ENCODE results near the gene ANXA4.

ANXA4 gene

DNA sequence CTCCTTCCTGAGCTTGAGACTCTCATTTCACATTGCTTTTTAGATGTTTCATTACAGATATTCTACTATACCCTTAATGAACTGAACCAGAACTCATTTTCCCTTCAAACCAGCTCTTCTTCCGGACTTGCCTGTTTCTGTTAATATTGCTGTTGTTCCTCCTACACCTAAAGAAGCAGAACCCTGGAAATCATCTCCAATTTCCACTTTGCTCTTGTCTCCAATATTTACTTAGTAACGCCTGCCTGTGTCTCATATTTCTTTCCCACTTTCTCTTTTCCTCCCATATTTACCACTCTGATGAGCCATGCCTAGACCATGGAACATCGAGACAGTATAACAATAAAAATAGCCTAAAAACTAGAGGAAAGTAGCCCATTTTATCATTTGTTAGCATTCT lies 69.7 kb downstream of the ANXA4 start:
- TF ChIP-seq, protein P1, sequence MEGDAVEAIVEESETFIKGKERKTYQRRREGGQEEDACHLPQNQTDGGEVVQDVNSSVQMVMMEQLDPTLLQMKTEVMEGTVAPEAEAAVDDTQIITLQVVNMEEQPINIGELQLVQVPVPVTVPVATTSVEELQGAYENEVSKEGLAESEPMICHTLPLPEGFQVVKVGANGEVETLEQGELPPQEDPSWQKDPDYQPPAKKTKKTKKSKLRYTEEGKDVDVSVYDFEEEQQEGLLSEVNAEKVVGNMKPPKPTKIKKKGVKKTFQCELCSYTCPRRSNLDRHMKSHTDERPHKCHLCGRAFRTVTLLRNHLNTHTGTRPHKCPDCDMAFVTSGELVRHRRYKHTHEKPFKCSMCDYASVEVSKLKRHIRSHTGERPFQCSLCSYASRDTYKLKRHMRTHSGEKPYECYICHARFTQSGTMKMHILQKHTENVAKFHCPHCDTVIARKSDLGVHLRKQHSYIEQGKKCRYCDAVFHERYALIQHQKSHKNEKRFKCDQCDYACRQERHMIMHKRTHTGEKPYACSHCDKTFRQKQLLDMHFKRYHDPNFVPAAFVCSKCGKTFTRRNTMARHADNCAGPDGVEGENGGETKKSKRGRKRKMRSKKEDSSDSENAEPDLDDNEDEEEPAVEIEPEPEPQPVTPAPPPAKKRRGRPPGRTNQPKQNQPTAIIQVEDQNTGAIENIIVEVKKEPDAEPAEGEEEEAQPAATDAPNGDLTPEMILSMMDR (IDR thresholded peaks at IDR 0.05; ENCODE audit: low read depth, low read length), result no peak
- no peak overlapping the region for H3K4me3 ChIP-seq (ENCODE audit: low read depth, low read length)

DNA sequence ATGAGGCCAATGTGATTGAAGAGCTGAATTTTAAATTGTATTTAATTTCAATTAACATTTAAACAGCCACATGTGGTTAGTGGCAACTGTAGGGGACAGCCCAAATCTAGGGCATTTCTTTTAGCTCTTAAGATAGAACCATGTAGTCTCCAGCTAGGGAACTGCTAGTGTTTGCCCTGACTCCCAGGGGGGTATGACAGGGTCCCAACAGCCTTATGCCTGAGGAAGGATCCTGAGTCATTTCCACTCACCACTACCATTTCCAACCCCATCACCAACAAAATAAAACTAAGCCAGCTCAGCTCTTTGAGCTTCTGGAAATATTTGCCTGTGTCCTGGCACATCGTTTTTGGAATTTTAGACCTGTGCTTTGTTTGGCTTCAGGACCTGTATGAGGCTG lies 73.8 kb downstream of the ANXA4 start:
- H3K4me3 ChIP-seq (ENCODE audit: low read depth, low read length), result no peak overlapping the region
- TF ChIP-seq, protein P1 (IDR thresholded peaks at IDR 0.05; ENCODE audit: low read depth, low read length), result no peak

DNA sequence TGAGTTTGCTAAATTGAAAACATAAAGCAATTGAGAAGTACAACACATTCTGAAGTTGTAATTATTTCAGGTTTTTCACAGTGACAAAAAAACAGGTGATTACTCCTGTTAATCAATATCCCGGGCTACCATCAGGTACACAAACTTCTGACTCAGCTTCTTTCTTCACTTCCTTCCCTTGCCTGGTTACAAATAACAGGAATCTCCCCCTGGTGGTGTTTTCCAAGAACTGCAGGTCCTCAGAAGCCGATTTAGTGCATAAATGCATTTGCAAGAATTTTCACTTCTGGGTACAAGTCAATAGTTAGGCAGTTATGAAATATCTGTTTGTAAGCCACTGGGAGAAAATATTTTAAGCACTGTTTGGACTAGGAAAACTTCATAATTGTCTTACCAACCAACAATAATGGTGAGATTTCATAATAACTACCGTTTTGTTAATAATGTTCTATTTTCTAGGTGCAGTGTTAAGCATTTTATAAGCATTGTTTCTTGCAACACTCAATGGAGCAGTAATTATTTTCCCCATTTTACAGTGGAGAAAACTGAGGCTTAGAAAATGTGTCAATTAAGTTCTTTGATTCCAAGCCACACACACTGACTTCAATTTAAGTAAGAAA lies 75.1 kb downstream of the ANXA4 start:
- TF ChIP-seq, protein P1 (IDR thresholded peaks at IDR 0.05; ENCODE audit: low read depth, low read length), result peak; percentile 71
- no peak overlapping the region for H3K4me3 ChIP-seq (ENCODE audit: low read depth, low read length)

DNA sequence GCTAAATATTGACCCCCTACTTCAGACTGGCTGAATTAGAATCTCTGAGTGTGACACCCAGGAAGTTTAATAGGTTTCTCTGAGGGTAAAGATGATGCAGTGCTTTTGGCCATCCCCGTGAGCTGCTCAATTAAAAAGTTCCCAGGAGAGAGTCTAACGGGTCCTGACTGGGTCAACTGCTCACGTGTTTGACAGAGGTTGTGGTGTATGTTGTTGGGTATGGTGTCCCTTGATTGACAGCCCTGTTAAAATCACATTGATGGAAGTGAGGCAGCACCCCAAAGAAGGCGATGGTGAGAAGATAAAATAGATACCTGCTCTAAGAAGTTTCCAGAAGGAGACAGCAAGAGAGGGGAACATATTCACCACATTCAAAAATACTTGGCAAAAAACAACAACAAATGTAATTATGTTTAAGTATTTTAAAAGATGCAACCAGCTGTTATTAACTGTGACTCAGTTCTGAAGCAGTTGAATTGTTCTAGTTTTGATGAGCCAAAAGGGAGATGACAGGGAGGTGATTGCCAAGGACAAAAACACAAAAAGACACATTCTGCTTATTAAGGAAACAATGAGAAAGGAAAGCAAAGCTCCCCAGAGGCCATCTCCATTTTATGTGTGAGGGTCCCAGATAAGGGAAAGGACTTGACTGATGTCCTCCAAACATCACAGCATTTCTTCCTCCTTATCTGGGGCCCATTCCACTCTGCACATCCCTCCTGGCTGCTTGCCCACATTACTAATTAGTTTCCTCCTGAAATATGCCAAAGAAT lies 76.0 kb downstream of the ANXA4 start:
- TF ChIP-seq, protein P1 (IDR thresholded peaks at IDR 0.05; ENCODE audit: low read depth, low read length), result no peak
- no peak overlapping the region for H3K4me3 ChIP-seq (ENCODE audit: low read depth, low read length)

DNA sequence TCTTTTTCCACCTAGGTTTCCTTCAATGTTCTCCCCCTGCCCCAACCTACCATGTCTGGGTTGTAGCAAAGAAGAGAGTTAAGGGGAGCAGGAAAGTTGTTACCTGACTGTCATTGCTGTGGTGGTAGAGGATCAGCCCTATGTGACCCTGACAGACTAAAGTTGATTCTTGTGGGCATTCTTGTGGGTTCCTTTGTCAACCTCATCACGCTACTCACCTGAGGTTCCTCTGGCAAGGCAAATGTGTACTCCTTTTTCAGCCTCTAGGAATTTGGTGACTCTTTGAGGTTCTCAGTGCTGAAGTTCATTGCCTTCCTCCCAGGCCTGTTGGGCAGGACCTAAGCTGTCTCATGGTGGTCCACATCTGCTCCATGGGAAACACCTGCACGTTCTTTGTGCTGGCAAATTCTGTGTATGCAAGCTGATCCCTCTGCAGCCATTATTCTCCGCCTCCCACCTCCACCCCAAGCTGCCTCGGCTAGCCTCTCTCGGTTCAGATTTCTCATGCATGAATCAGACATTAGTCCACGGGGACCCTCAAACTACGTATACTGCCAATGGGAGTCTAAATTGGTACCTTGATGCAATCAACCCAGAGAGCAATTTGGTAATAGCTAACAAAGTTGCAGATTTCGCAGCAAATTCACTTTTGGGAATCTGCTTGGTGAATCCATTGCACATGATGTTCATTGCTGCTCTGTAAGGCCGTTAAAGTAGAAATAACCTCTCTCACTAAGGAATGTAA lies 86.0 kb downstream of the ANXA4 start:
- no peak overlapping the region for H3K4me3 ChIP-seq (ENCODE audit: low read depth, low read length)
- TF ChIP-seq, protein P1 (IDR thresholded peaks at IDR 0.05; ENCODE audit: low read depth, low read length), result no peak

DNA sequence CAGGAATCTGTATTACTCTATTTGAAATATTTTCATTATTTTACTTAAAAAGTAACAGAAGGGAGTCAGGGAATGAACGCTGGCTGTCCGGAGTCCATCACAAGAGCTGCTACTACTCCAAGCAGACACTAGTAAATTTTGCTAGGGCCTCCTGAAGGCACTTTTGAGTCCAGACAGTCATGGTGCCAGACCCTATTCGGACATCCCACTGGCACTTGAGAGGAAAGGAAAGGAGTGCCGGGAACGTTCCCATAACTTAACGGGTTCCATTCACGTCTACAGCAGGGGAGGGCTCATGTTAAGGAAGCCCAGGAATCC lies 87.0 kb downstream of the ANXA4 start:
- H3K4me3 ChIP-seq (ENCODE audit: low read depth, low read length), result peak overlapping the region; percentile 91
- TF ChIP-seq, protein P1 (IDR thresholded peaks at IDR 0.05; ENCODE audit: low read depth, low read length), result no peak
